WTC11 (cell line): ENCODE results near the gene LYPD6B. TPM values are rescaled to one million over a fixed set of nuclear protein-coding genes. Genes with fewer than 3 reads are reported as not detected.

Experiments
- ATAC-seq: fragments of 200-7000 bp; cut with Tn5 transposase; 2 replicates; pipeline ENCODE4 v1.10.0; 2021; ENCODE audit warnings: mild to moderate bottlenecking, moderate library complexity
- CTCF ChIA-PET: fragments of 300-600 bp; sonication (Branson Sonifier 250); formaldehyde crosslinking; loops from one replicate; lab custom pipeline; 2021; ENCODE audit warnings: antibody characterized with exemption; lab: Charles Lee
- POLR2A ChIA-PET: fragments of 350-600 bp; sonication (Branson Sonifier 250); formaldehyde crosslinking; loops from one replicate; lab custom pipeline; 2021; ENCODE audit warnings: antibody characterized with exemption; lab: Charles Lee
- DNase-seq: peaks from one replicate; pipeline ENCODE4 v3.0.0; 2021; ENCODE audit warnings: low spot score
- H3K27ac Mint-ChIP-seq: 2 replicates; pipeline ENCODE4 v1.8.0; 2021; ENCODE audit warnings: mixed read lengths
- H3K27me3 Mint-ChIP-seq: 2 replicates; pipeline ENCODE4 v1.8.0; 2021; ENCODE audit warnings: low read depth, mild to moderate bottlenecking, moderate library complexity, mixed read lengths
- H3K36me3 Mint-ChIP-seq: 2 replicates; pipeline ENCODE4 v1.8.0; 2021; ENCODE audit warnings: mixed read lengths
- H3K4me1 Mint-ChIP-seq: 2 replicates; pipeline ENCODE4 v1.8.0; 2022; ENCODE audit warnings: mixed read lengths
- H3K4me3 Mint-ChIP-seq: 2 replicates; pipeline ENCODE4 v1.8.0; 2021; ENCODE audit warnings: mild to moderate bottlenecking, moderate library complexity, mixed read lengths
- H3K9me3 Mint-ChIP-seq: 2 replicates; pipeline ENCODE4 v1.8.0; 2021; ENCODE audit warnings: mixed read lengths
- AFF4 ChIP-seq: sonication (generic); formaldehyde crosslinking; IDR thresholded peaks from 2 replicates; pipeline ENCODE4 v1.8.1; 2023; ENCODE audit warnings: mild to moderate bottlenecking, missing genetic modification reagents, borderline replicate concordance
- ATF3 ChIP-seq: sonication (generic); formaldehyde crosslinking; conservative IDR thresholded peaks from 2 replicates; pipeline ENCODE4 v1.8.1; 2022; ENCODE audit warnings: mild to moderate bottlenecking, missing genetic modification reagents
- CBFB ChIP-seq: sonication (generic); formaldehyde crosslinking; IDR thresholded peaks from 2 replicates; pipeline ENCODE4 v1.8.1; 2022; ENCODE audit warnings: mild to moderate bottlenecking, low read depth, missing genetic modification reagents
- ERG ChIP-seq: fragments of 250-450 bp; sonication (Bioruptor Pico); IDR thresholded peaks from 2 replicates; pipeline ENCODE4 v1.8.0; 2021; ENCODE audit warnings: mild to moderate bottlenecking
- FOXJ3 ChIP-seq: sonication (generic); formaldehyde crosslinking; IDR thresholded peaks from 2 replicates; pipeline ENCODE4 v1.9.0; 2021; ENCODE audit warnings: missing genetic modification reagents, mild to moderate bottlenecking, borderline replicate concordance
- MLX ChIP-seq: sonication (generic); formaldehyde crosslinking; IDR thresholded peaks from 2 replicates; pipeline ENCODE4 v1.8.1; 2023; ENCODE audit warnings: mild to moderate bottlenecking, missing genetic modification reagents, moderate library complexity
- NFE2L1 ChIP-seq: sonication (generic); formaldehyde crosslinking; IDR thresholded peaks from 2 replicates; pipeline ENCODE4 v1.8.1; 2023; ENCODE audit warnings: missing genetic modification reagents
- NR1H2 ChIP-seq: sonication (generic); formaldehyde crosslinking; IDR thresholded peaks from 2 replicates; pipeline ENCODE4 v1.9.0; 2021; ENCODE audit warnings: mild to moderate bottlenecking, moderate library complexity, missing genetic modification reagents
- NR2C2 ChIP-seq: sonication (generic); formaldehyde crosslinking; IDR thresholded peaks from 2 replicates; pipeline ENCODE4 v1.8.0; 2022; ENCODE audit warnings: mild to moderate bottlenecking, missing genetic modification reagents
- PRDM15 ChIP-seq: sonication (generic); formaldehyde crosslinking; IDR thresholded peaks from 2 replicates; pipeline ENCODE4 v1.8.0; 2022; ENCODE audit warnings: missing genetic modification reagents
- RORB ChIP-seq: fragments of 250-450 bp; sonication (Bioruptor Pico); IDR thresholded peaks from 2 replicates; pipeline ENCODE4 v1.9.0; 2021; ENCODE audit warnings: mild to moderate bottlenecking
- SMAD4 ChIP-seq: sonication (generic); formaldehyde crosslinking; IDR thresholded peaks from 2 replicates; pipeline ENCODE4 v1.8.0; 2022; ENCODE audit warnings: mild to moderate bottlenecking, missing genetic modification reagents
- SP1 ChIP-seq: sonication (generic); formaldehyde crosslinking; conservative IDR thresholded peaks from 2 replicates; pipeline ENCODE4 v1.8.1; 2022; ENCODE audit warnings: missing genetic modification reagents
- TP53 ChIP-seq: sonication (generic); formaldehyde crosslinking; IDR thresholded peaks from 2 replicates; pipeline ENCODE4 v1.8.1; 2023; ENCODE audit warnings: mild to moderate bottlenecking, missing genetic modification reagents
- ZBTB21 ChIP-seq: sonication (generic); formaldehyde crosslinking; IDR thresholded peaks from 2 replicates; pipeline ENCODE4 v1.8.1; 2023; ENCODE audit warnings: mild to moderate bottlenecking, missing genetic modification reagents, borderline replicate concordance
- ZNF317 ChIP-seq: sonication (generic); formaldehyde crosslinking; IDR thresholded peaks from 2 replicates; pipeline ENCODE4 v1.8.1; 2023; ENCODE audit warnings: low read depth, mild to moderate bottlenecking, moderate library complexity, missing genetic modification reagents, borderline replicate concordance
- ZNF423 ChIP-seq: fragments of 250-450 bp; sonication (Bioruptor Pico); IDR thresholded peaks from 2 replicates; pipeline ENCODE4 v2.1.2; 2022; ENCODE audit warnings: mild to moderate bottlenecking, moderate library complexity
- total RNA-seq: library from RNA; stranded (reverse); gene quantifications from 3 replicates; pipeline ENCODE4 v1.2.3, GENCODE V29; 2021

LYPD6B gene
- total RNA-seq, 1 experiment from 2014 or later = 1.6 TPM

GRCh38 chr2:149057401-149057800 is 18.9 kb downstream of the LYPD6B start (continued):
- TF ChIP-seq PRDM15 (CRISPR knock-in tag) (no peak), RORB (CRISPR knock-in tag) (no peak), SP1 (CRISPR knock-in tag) (no peak), MLX (no peak), NR2C2 (CRISPR knock-in tag) (no peak), TP53 (no peak), CBFB (no peak), ZNF423 (no peak), AFF4 (CRISPR knock-in tag) (no peak)

- Mint-ChIP-seq H3K4me1 (peaks cover 12% of the 10 kb centered on the region), H3K36me3 (no peaks in the 10 kb centered on the region), H3K4me3 (no peak overlapping the region), H3K27ac (no peak overlapping the region), H3K9me3 (no peaks in the 10 kb centered on the region), H3K27me3 (no peaks in the 10 kb centered on the region)
- TF ChIP-seq NFE2L1 = no peak
- no peak for TF ChIP-seq SMAD4 (CRISPR knock-in tag)
- no peak for TF ChIP-seq ZNF317 (CRISPR knock-in tag)
- TF ChIP-seq ERG (CRISPR knock-in tag) = no peak
- no peak for TF ChIP-seq FOXJ3 (CRISPR knock-in tag)
- no peak for TF ChIP-seq RORB (CRISPR knock-in tag)
- no peak for TF ChIP-seq ATF3
- no peak for TF ChIP-seq ZNF423
- TF ChIP-seq NR1H2 (CRISPR knock-in tag) = no peak
- TF ChIP-seq CBFB = no peak
- no peak for TF ChIP-seq ZBTB21 (CRISPR knock-in tag)
- DNase-seq (no peak), ATAC-seq (no peak)
- POLR2A ChIA-PET = no interaction called here
- CTCF ChIA-PET = no interaction called here
Observed at GRCh38 chr2:149058936-149059335, 20.4 kb downstream of the LYPD6B start.
